GM23338 (cell line): ENCODE measurements around the gene RNF44. TPM values are rescaled to one million over a fixed set of nuclear protein-coding genes. Genes with fewer than 3 reads are reported as not detected.

ENCODE experiments used
- ATAC-seq: fragments of 200-7000 bp; cut with Tn5 transposase; 3 replicates; pipeline ENCODE4 v1.9.1; 2020
- DNase-seq: peaks from one replicate; pipeline ENCODE4 v3.0.0-alpha.2; 2015; ENCODE audit warnings: low spot score
- H2AFZ ChIP-seq: fragments of 200-600 bp; sonication (generic); 2 replicates; pipeline ENCODE4 v1.8.0; 2016; ENCODE audit warnings: antibody characterized with exemption, mild to moderate bottlenecking, moderate library complexity
- H3F3A ChIP-seq: fragments of 200-600 bp; sonication (generic); replicated peaks from 2 replicates; pipeline ENCODE4 v1.8.0; 2017; ENCODE audit warnings: antibody characterized with exemption, mixed run types, low read depth
- H3K27ac ChIP-seq: fragments of 200-600 bp; sonication (generic); 2 replicates; pipeline ENCODE4 v1.6.1; 2016; ENCODE audit warnings: low read depth
- H3K27me3 ChIP-seq: fragments of 200-600 bp; sonication (generic); 2 replicates; pipeline ENCODE4 v1.8.0; 2016; ENCODE audit warnings: mild to moderate bottlenecking, mixed run types, moderate library complexity; ENCODE audit not compliant: insufficient read depth
- H3K36me3 ChIP-seq: fragments of 200-600 bp; sonication (generic); 2 replicates; pipeline ENCODE4 v1.8.0; 2016; ENCODE audit warnings: mild to moderate bottlenecking; ENCODE audit not compliant: insufficient read depth
- H3K4me1 ChIP-seq: fragments of 200-600 bp; sonication (generic); 2 replicates; pipeline ENCODE4 v1.8.0; 2016; ENCODE audit warnings: mild to moderate bottlenecking, moderate library complexity; ENCODE audit not compliant: insufficient read depth
- H3K4me2 ChIP-seq: fragments of 200-600 bp; sonication (generic); 2 replicates; pipeline ENCODE4 v1.7.1; 2017; ENCODE audit warnings: mixed run types
- H3K4me3 ChIP-seq: fragments of 200-600 bp; sonication (generic); 2 replicates; pipeline ENCODE4 v1.6.1; 2016; ENCODE audit warnings: mixed run types
- H3K79me2 ChIP-seq: fragments of 200-600 bp; sonication (generic); replicated peaks from 2 replicates; pipeline ENCODE4 v1.8.0; 2017; ENCODE audit warnings: mild to moderate bottlenecking; ENCODE audit not compliant: insufficient read depth
- H3K9me2 ChIP-seq: fragments of 200-600 bp; sonication (generic); 2 replicates; pipeline ENCODE4 v1.8.0; 2017; ENCODE audit not compliant: insufficient read depth
- H4K20me1 ChIP-seq: fragments of 200-600 bp; sonication (generic); replicated peaks from 2 replicates; pipeline ENCODE4 v1.8.0; 2017; ENCODE audit warnings: mild to moderate bottlenecking; ENCODE audit not compliant: insufficient read depth
- H3K27ac Mint-ChIP-seq: 2 replicates; pipeline ENCODE4 v1.8.0; 2020; ENCODE audit warnings: inconsistent platforms, mild to moderate bottlenecking, moderate library complexity, mixed read lengths
- H3K27me3 Mint-ChIP-seq: 3 replicates; pipeline ENCODE4 v1.8.0; 2022; ENCODE audit warnings: low read depth, mild to moderate bottlenecking, moderate library complexity, mixed read lengths, inconsistent platforms; ENCODE audit not compliant: insufficient read depth, poor library complexity
- H3K36me3 Mint-ChIP-seq: 3 replicates; pipeline ENCODE4 v1.8.0; 2021; ENCODE audit warnings: low read depth, mild to moderate bottlenecking, inconsistent platforms, moderate library complexity, mixed read lengths
- H3K4me1 Mint-ChIP-seq: 3 replicates; pipeline ENCODE4 v1.8.0; 2020; ENCODE audit warnings: mild to moderate bottlenecking, inconsistent platforms, mixed read lengths
- H3K4me3 Mint-ChIP-seq: 3 replicates; pipeline ENCODE4 v1.8.0; 2021; ENCODE audit warnings: moderate library complexity, mild to moderate bottlenecking, inconsistent platforms, mixed read lengths
- H3K9me3 Mint-ChIP-seq: 3 replicates; pipeline ENCODE4 v1.8.0; 2020; ENCODE audit warnings: moderate library complexity, mild to moderate bottlenecking, inconsistent platforms, mixed read lengths
- CREB1 ChIP-seq: fragments of 250-450 bp; sonication (Bioruptor Pico); IDR thresholded peaks from 2 replicates; pipeline ENCODE4 v1.5.0; 2020; ENCODE audit warnings: low read depth, mild to moderate bottlenecking, moderate library complexity
- EZH2 ChIP-seq: fragments of 200-600 bp; sonication (generic); IDR thresholded peaks from one replicate; pipeline ENCODE4 v1.8.0; 2017; ENCODE audit warnings: antibody characterized with exemption, mild to moderate bottlenecking, low read depth; ENCODE audit not compliant: unreplicated experiment
- EZH2phosphoT487 ChIP-seq: fragments of 200-600 bp; sonication (generic); IDR thresholded peaks from one replicate; pipeline ENCODE4 v1.8.1; 2018; ENCODE audit warnings: antibody characterized with exemption; ENCODE audit not compliant: unreplicated experiment
- POLR2AphosphoS5 ChIP-seq: IDR thresholded peaks from 2 replicates; pipeline ENCODE4 v1.6.1; 2016; ENCODE audit warnings: antibody characterized with exemption, low read depth
- REST ChIP-seq: IDR thresholded peaks from one replicate; pipeline ENCODE4 v1.6.1; 2018; ENCODE audit warnings: antibody characterized with exemption; ENCODE audit not compliant: unreplicated experiment
- ZNF114 ChIP-seq: fragments of 250-450 bp; sonication (Bioruptor Pico); IDR thresholded peaks from 2 replicates; pipeline ENCODE4 v1.5.0; 2020; ENCODE audit warnings: mild to moderate bottlenecking, moderate library complexity
- ZNF331 ChIP-seq: fragments of 250-450 bp; sonication (Bioruptor Pico); IDR thresholded peaks from 2 replicates; pipeline ENCODE4 v1.5.0; 2020; ENCODE audit warnings: low read depth, mild to moderate bottlenecking, moderate library complexity
- polyA plus RNA-seq: library from polyadenylated mRNA; unstranded; fragments of >200 nt; fragmentation: Nextera tagmentation; extraction: Ambion mirVana; gene quantifications from 2 replicates; pipeline ENCODE4 v1.2.1, GENCODE V29; 2016
- total RNA-seq: library from RNA; depleted of rRNA; stranded (reverse); fragments of >200 nt; shearing (Covaris generic); gene quantifications from 2 replicates; pipeline ENCODE4 v1.2.3, GENCODE V29; 2014
- TF ChIP-seq, protein P1 (sequence below), 2 experiments: fragments of 200-600 bp in 1 of 2; sonication (generic) in 1 of 2; conservative IDR thresholded peaks; 2 replicates each; pipeline versions ENCODE4 v1.5.1 to v1.6.1; 2016 to 2017; ENCODE audit warnings: antibody characterized with exemption in 2 of 2, low read depth in 2 of 2, mild to moderate bottlenecking in 2 of 2, moderate library complexity in 1 of 2

Gene RNF44
- total and polyA plus RNA-seq, 2 experiments from 2014 or later = 56.7 to 104 TPM

- TF ChIP-seq EZH2 (no peak), ZNF114 (CRISPR knock-in tag) (no peak), EZH2phosphoT487 (no peak), POLR2AphosphoS5 (0 out of 2 replicates have a peak, but pooled peaks have one; percentile 7), REST (no peak), CREB1 (no peak), ZNF331 (no peak)
Measured at GRCh38 chr5:176542596-176543427, 5.6 kb upstream of the RNF44 start (continued).

DNA sequence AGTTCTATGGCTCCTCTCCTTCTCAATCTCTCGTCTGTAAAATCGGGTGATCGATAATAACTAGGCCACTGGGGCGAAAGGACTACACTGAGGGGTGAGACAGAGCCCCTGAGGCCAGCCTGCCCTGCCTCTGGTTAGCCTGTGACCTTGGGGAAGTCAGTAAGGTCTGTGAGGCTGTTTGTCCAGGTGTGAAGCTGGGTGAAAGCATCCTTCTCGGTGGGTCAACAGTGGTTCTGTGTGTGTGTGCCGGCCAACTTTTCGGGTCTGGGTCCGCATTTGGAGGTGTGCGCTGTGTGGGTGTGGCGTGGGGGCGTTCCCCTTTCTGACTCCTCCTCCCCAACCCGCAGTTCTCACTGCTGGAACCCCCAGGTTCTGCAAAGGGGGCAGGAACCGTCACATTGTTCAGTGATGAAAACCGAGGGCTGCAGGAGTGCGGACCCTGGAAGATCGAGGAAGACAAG is 5.0 kb upstream of the RNF44 start:
- peak overlapping the region; percentile 84; the same call in 1 of the 2 replicates for H2AFZ ChIP-seq
- peaks cover 17% of the 10 kb centered on the region for H3F3A ChIP-seq
- H3K4me1 ChIP-seq = peaks cover 28% of the 10 kb centered on the region
- DNase-seq (no peak), ATAC-seq (peak; percentile 14)
- H3K36me3 ChIP-seq = no peaks in the 10 kb centered on the region
- peak overlapping the region; percentile 88 for H3K4me2 ChIP-seq
- H3K4me3 ChIP-seq = peak overlapping the region; percentile 84
- H3K27me3 ChIP-seq = no peaks in the 10 kb centered on the region
- H3K27ac ChIP-seq = peak overlapping the region; percentile 79
- H3K27ac Mint-ChIP-seq = peak overlapping the region; percentile 89
- peaks cover 49% of the 10 kb centered on the region for H3K4me1 Mint-ChIP-seq
- H3K79me2 ChIP-seq = peaks cover 5% of the 10 kb centered on the region; the same call in 1 of the 2 replicates
- H4K20me1 ChIP-seq = no peaks in the 10 kb centered on the region
- H3K4me3 Mint-ChIP-seq = peak overlapping the region; percentile 88
- H3K9me3 Mint-ChIP-seq = no peaks in the 10 kb centered on the region
- no peaks in the 10 kb centered on the region for H3K36me3 Mint-ChIP-seq
- H3K9me2 ChIP-seq = no peaks in the 10 kb centered on the region
- peaks cover 27% of the 10 kb centered on the region for H3K27me3 Mint-ChIP-seq
- peak; percentile 65 for TF ChIP-seq POLR2AphosphoS5
- TF ChIP-seq, protein P1, sequence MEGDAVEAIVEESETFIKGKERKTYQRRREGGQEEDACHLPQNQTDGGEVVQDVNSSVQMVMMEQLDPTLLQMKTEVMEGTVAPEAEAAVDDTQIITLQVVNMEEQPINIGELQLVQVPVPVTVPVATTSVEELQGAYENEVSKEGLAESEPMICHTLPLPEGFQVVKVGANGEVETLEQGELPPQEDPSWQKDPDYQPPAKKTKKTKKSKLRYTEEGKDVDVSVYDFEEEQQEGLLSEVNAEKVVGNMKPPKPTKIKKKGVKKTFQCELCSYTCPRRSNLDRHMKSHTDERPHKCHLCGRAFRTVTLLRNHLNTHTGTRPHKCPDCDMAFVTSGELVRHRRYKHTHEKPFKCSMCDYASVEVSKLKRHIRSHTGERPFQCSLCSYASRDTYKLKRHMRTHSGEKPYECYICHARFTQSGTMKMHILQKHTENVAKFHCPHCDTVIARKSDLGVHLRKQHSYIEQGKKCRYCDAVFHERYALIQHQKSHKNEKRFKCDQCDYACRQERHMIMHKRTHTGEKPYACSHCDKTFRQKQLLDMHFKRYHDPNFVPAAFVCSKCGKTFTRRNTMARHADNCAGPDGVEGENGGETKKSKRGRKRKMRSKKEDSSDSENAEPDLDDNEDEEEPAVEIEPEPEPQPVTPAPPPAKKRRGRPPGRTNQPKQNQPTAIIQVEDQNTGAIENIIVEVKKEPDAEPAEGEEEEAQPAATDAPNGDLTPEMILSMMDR (conservative IDR thresholded peaks at IDR 0.05; ENCODE audit: low read depth in 2 of 2) = no peak
